Stimulated activated naive CD4-positive, alpha-beta T cell (primary cell): Measurements from ENCODE around the gene SRPRB.

ENCODE experiments used
- DNase-seq, 6 experiments: peaks; one replicate each; lab custom pipeline; 2025; lab: John Stamatoyannopoulos, UW

SRPRB gene

GRCh38 chr3:133805702-133806475, at the start of gene SRPRB:
SRPRB (plus strand) TSS chr3:133805815; CDS start chr3:133805849, 34 bp downstream.
- DNase-seq = peak; percentile 89 to 95 (median 94)

- peak in 1 of 6 experiments; percentile 0 for DNase-seq
Observed at GRCh38 chr3:133756716-133757694, 48.6 kb upstream of the SRPRB start.

GRCh38 chr3:133757701-133758567, 47.7 kb upstream of the SRPRB start:
- DNase-seq = no peak

GRCh38 chr3:133758568-133758928, 47.1 kb upstream of the SRPRB start:
- no peak for DNase-seq

GRCh38 chr3:133758964-133759739, 46.5 kb upstream of the SRPRB start:
- no peak for DNase-seq

GRCh38 chr3:133759740-133760305, 45.8 kb upstream of the SRPRB start:
- DNase-seq = no peak

GRCh38 chr3:133760916-133761315, 44.7 kb upstream of the SRPRB start:
- no peak for DNase-seq

- no peak for DNase-seq
Observed at GRCh38 chr3:133761605-133762484, 43.8 kb upstream of the SRPRB start.

GRCh38 chr3:133762539-133762938, 43.1 kb upstream of the SRPRB start:
- no peak for DNase-seq

- no peak for DNase-seq
Observed at GRCh38 chr3:133763797-133764683, 41.6 kb upstream of the SRPRB start.

- DNase-seq = no peak
Observed at GRCh38 chr3:133765256-133765655, 40.4 kb upstream of the SRPRB start.

GRCh38 chr3:133767607-133768006, 38.0 kb upstream of the SRPRB start:
- no peak for DNase-seq

GRCh38 chr3:133769536-133769935, 36.1 kb upstream of the SRPRB start:
- DNase-seq = no peak

- no peak for DNase-seq
Observed at GRCh38 chr3:133773732-133774131, 31.9 kb upstream of the SRPRB start.

- no peak for DNase-seq
Observed at GRCh38 chr3:133775309-133775708, 30.3 kb upstream of the SRPRB start.

- no peak for DNase-seq
Observed at GRCh38 chr3:133775835-133776234, 29.8 kb upstream of the SRPRB start.

GRCh38 chr3:133776794-133777438, 28.7 kb upstream of the SRPRB start:
- DNase-seq = no peak
